ENCODE measurements around the gene WDR4.
"Not testable (repeated sequence)": the region's sequence is repeated elsewhere in the genome, so short reads cannot be mapped to it uniquely, and the experiment has no call there.

The WDR4 gene, protein sequence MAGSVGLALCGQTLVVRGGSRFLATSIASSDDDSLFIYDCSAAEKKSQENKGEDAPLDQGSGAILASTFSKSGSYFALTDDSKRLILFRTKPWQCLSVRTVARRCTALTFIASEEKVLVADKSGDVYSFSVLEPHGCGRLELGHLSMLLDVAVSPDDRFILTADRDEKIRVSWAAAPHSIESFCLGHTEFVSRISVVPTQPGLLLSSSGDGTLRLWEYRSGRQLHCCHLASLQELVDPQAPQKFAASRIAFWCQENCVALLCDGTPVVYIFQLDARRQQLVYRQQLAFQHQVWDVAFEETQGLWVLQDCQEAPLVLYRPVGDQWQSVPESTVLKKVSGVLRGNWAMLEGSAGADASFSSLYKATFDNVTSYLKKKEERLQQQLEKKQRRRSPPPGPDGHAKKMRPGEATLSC

DNA sequence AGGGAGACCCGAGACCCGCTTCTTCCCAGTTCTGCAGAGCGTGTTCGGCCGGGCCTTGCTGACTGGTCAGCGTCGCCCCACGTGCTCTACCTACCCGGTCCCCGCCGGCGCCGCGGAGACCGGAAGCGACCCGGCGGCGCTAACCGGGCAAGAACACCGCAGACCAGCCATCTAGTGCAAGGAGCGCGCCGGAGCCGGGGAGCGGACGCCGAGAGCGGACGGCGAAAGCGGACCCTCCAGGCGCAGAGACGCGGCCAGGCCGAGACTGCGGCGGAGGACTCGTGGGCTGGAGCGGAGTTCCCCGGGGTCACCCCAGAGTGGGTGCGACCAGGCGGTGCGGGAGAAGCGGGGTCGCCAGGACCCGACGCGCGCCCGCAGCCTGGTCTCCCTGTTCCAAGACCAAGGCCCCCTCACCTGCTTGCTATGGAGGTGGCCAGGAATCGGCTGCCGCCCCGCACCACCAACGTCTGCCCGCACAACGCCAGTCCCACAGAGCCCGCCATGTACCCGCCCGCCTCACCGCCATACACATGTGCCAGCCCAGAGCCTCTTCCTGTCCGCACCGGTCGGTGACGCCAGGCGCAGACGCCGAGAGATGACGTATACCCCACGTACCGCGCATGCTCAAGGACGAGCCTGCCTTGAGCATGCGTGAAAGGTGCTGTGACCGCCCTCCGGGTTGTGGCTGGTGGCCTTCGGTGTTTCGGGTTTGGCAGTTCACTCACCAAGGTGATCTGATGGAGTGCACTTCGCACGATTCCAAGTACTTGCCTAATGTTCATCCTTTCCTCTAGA, at the start of gene WDR4:
Gene WDR4 (minus strand): TSS at position 547 of the 795 bp plus-strand sequence. CDS start 44 bp downstream, at position 503.
- DNase-seq, result peak; percentile 98

DNA sequence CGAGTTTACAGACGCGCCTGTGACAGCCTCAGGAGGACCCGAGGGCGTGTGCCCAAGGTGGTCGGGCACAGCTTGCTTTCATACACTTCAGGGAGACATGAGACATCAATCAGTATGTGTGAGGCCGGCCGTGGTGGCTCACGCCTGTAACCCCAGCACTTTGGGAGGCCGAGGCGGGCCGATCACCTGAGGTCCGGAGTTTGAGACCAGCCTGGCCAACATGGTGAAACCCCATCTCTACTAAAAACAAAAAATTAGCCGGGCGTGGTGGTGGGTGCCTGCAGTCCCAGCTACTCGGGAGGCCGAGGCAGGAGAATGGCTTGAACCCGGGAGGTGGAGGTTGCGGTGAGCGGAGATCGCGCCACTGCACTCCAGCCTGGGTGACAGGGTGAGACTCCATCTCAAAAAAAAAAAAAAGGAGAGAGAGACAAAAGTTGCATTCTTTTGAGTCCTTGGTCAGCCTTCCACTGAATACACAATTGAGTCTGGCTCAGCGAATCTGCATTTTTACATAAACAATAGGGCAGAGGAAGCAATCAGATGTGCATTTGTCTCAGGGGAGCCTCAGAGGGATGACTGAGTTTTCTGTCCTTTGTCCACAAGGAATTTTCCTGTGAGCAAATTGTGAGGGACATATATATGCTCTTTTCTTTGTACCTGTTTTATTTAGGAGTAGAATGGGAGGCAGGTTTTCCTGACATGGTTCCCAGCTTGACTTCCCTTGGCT, 48.3 kb upstream of the WDR4 start:
- not testable (repeated sequence) for DNase-seq

DNA sequence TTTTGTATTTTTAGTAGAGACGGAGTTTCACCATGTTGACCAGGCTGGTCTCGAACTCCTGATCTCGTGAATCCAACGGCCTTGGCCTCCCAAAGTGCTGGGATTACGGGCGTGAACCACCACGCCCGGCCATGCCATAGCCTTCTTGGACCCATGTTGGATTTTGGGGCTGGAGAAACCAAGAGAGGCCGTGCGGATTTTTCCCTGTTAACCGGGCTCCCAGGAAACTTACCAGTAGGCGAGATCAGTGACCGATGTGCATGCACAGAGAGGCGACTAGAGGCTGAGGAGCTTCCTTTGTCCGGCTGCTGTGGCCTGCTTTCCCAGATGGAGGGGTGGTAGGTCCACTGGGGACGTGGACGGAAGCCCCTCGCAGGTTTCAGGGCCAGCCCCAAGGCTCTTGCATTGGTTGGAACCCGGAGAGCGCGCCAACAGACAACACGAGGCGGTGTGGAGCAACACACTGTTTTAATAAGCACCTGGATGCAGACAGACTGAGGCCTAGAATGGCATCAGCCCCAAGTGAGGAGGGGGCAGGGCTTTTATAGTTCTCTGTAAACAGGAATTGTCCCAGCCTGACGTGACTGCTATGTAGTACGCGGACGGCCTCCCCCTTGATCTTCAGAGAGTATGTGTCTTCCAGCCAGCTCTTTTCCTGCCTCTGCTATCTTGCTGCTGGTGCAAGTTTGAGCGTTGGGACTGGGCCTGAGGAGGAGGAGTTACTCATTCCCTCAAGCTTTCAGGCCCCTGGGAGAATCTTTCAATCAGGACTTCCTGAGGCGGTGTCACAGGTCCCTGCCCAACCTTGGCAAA, 46.0 kb upstream of the WDR4 start, which contains the start of gene ERVH48-1:
Gene ERVH48-1 (minus strand): TSS at position 517 of the 813 bp plus-strand sequence. CDS start 6,624 bp downstream, outside the sequence.
- no peak for DNase-seq

DNA sequence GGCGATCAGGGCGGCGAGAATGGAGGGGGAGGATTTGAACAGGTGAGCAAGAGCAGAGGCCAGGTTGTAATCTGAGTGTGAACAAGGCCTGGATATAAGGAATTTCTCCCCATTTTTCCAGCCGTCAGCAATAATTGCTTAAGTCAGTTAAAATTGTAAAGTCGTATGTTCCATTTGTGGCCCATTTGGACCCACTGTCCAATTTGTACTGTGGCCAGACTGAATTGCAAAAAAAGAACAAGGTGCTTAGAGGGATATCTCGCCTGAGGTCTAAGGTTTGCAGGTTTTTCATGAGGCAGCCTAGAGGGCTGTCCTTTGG, 45.1 kb upstream of the WDR4 start:
- no peak for DNase-seq

DNA sequence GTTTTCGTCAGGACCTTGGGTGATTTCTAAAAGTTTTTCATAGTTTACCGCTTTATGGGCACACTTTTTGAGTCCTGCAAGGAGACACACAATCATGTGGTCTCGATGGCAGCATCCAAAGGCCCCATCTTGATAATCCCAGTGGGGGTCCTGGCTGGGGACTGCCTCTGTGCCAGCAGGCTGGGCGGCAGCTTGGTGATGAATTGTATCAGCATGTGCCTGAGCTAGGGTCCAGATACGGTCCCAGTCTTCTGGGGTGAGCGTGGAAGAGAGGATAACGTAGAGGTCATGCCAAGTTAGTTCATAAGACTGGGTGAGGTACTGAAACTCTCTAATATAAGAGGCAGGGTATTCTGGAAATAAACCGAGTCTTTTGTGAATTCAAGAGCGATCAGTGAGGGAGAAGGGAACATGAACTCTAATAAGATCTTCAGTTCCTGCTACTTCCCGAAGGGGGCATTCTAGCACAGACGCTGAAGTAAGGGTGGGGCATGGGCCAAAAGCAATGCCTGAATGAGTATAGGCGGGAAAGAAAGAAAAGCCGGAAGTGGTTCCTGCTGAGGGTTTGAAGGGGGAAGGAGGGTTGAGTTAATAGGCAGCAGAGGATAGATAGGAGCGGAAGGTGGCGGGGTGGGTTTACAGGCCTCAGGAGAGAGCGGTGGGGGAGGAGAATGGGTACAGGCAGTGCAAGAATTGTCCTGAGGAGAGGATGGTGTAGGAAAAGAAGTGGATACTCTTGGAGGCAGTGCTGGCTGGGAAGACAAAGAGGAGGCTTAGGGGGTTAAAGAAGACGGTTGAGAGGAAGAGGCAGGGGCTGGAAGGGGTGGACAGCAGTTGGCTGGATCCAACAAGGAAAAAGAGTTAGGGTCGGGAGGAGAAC, 44.5 kb upstream of the WDR4 start:
- peak; percentile 54 for DNase-seq

DNA sequence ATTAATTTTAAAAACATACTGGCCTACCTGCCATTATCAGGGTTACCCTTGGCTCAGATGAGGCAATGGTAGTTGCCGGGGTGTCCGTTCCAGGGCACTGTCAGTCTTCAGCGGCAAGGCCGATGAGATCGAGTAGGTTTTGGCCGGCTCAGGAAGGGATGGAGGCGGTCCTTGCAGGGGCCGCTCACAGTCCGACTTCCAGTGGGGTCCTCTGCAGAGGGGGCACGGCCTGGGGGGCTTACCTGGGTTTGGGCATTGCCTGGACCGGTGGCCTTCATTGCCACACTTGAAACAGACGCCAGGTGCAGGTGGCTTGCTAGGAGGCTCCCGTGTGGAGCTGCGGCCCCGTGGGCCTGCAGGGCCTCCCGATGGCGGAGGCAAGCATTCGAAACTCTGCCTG, 43.6 kb upstream of the WDR4 start:
- DNase-seq, result no peak

DNA sequence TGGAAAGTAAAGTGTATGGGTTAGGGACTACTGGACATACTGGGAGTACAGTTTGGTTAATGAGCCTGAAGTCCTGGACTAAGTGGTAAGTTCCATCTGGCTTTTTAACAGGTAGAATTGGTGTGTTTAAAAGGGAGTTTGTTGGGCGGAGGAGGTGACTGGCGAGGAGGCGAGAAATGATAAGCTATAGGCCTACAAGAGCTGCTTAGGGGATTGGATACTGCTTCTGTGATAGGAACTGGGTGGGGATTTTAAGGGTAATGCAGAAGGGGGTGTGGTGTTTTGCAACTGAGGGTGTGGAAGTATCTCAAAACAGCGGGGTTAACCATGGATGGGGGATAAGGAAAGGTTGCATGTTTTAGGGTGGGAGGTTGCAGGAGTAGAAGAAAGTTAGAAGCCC, 42.6 kb upstream of the WDR4 start:
- DNase-seq, result no peak

DNA sequence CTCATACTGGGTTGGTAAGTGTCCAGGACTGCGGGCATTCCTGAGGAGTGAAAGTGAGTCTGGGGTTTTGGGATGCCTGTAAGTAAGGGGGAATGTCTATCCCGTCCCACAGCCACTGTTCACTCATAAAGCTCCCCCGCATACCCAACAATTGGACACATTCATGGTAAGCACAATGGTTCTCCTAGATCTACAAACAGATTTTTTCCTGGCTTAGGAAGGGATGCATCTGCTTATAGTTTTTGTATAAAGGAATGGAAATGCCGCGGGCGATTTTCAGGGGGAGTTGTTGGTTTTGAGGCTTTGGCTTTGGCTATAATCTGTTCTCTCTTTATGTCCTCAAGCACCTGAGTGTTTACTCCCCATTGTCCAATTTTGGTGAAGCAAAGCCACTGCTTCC, 39.0 kb upstream of the WDR4 start:
- no peak for DNase-seq

DNA sequence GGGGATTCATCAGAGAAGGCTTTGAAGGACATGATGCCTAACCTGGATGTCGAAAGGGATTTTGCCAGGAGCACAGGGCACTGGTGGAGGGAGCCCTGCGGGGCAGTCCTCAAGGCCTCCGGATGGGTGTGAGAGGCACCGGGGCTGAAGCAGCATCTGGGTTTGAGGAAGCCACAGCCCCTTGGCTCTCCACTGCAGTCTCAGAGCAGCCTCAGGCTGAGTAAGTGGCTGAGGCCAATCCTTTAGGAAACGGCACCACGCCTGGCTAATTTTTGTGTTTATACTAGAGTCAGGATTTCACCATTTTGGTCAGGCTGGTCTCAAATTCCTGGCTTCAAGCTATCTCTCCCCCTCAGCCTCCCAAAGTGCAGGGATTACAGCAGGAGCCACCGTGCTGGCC, 34.1 kb upstream of the WDR4 start:
- DNase-seq, result no peak

DNA sequence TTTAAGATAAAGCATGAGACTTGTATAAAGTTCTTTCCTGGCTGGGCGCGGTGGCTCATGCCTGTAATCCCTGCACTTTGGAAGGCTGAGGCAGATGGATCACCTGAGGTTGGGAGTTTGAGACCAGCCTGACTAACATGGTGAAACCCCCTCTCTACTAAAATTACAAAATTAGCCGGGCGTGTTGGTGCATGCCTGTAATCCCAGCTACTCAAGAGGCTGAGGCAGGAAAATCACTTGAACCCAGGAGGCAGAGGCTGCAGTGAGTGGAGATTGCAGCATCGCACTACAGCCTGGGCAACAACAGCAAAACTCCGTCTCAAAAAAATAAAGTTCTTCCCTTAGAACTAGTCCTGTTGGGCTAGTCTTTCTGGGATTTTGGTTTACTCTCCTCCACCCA, 32.6 kb upstream of the WDR4 start:
- not testable (repeated sequence) for DNase-seq

DNA sequence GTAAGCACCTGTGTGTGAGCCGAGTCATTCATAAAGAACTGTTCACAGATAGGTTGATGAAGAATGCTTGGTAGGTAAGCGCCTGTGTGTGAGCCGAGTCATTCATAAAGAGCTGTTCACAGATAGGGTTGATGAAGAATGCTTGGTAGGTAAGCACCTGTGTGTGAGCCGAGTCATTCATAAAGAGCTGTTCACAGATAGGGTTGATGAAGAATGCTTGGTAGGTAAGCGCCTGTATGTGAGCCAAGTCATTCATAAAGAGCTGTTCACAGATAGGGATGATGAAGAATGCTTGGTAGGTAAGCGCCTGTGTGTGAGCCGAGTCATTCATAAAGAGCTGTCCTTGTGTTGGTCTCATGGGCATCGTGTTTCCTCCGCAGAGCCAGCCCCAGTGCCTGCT, 29.1 kb upstream of the WDR4 start:
- DNase-seq, result not testable (repeated sequence)

DNA sequence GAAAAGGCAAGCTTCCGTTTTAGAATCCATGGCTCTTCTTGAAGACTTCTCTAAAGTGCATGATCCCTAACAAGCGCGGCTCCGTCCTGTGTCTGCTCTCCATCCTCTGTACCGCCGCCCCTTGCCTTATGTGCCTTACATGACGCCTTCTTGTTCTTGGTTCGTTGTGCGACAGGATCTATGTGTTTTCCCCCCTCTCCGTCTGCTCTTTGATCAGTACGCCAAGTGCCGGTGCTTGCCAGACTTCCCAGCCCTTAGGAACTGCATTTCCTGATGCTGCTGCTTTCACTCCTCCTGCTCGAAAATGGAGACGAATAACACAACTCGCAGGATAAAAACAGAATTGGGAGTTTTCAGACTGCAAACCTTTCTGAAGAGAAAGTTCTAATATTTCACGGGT, 26.9 kb upstream of the WDR4 start:
- DNase-seq, result no peak

DNA sequence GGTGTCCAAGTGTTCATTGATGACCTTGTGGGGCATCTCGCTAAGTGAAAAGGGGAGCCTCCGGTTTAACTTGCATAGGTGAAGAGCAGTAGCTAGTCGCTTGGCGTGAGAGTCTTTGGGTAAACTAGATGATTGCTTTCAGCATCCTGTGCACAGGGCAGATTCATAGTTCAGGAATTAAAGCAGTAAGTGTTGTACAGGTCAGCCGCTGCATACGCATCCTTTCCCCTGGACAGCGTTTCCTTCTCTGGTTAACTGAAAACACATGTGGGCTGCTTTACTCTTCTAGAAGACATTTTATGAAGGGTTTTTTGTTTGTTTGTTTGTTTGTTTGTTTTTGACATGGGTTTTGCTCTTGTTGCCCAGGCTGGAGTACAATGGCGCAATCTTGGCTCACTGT, 25.9 kb upstream of the WDR4 start:
- no peak for DNase-seq

DNA sequence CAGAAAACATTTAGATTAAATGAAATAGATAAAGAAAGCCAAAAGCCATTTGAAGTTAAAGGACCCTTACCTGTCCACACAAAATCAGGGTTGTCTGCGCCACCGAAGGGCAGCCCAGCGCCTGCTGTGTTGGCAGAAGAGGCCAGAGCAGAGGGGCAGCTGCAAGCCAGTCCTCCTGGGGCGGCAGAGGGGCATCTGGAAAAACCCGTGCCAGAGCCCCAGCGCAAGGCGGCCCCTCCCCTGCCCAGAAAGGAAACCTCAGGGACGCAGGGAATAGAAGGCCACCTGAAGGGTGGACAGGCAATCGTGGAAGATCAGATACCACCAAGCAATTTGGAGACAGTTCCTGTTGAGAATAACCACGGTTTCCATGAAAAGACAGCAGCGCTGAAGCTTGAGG, 24.5 kb upstream of the WDR4 start:
- DNase-seq, result no peak

DNA sequence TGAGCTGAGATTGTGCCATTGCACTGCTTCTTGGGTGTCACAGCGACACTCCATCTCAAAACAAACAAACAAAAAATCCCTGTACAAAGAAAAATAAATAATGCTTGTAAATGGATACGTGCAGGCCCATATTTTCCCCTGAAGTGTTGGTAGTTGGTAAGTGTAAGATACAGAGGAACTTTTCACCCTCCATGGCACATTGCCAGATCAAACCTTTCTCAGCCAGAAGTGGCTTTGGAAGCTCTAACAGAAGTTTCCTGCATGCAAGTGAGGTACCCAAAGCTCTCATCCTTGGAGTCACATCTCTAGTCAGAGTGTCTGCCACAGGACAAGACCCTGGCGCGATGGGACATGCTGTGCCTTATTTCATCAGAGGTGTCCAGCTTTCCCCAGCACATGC, 21.1 kb upstream of the WDR4 start:
- DNase-seq, result no peak

DNA sequence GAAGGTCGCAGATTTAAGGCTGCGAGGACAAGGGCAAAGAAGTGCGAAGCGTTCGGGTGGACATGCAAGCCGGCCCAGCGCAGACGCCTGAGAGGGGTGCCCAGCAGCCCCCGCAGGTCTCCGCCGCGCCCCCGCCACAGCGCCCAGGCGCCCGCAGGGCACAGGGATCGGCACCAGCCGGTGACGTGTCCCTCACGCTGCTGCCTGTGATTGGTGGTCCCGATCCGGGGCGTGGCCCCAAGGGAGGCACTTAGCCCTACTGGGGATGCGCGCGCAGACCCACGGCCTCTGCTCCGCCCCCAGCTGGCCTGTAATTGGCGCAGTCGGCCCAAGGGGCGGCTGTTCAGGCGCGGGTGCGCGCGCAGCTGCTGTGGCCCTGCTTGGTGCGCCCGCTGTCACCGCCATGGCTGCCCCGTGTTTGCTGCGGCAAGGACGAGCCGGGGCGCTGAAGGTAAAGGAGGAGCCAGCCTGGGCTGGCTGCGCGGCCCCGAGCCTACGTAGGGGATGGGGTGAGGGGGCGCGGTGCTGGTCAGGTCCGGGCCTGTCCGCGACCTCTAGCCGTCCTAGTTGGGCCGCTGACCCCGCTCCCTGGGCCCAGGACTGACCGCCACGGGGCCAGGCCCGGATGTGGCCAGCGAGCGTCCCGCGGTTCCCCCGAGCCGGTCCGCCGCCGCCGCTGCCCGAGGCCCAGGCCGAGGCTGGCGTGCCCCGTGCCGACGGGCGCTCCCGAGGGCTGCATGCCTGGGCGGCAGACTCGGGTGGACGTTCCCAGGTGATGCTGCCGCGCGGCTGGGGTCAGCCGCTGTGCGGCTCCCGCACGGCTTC, 13.8 kb upstream of the WDR4 start, which contains the start of gene NDUFV3:
Gene NDUFV3 (plus strand): TSS at position 379 of the 825 bp plus-strand sequence. CDS start 25 bp downstream, at position 404.
- peak; percentile 99 for DNase-seq

DNA sequence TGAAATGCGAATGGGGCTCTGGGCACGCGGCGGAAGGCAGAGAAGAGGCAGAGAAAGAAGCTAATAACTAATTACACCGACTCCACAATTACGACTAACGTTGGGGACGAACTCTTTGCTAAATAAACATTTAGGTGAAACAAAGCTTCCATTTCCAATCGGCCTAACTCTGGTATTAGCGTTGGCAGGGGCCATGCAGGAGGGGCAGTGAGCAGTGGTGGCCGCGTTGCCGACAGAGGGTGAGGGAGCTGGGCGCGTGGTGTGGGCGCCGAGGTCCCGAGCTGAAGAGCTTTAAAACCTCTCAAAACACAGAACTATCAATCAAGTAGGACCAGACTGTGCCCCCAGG, 13.2 kb upstream of the WDR4 start:
- no peak for DNase-seq

DNA sequence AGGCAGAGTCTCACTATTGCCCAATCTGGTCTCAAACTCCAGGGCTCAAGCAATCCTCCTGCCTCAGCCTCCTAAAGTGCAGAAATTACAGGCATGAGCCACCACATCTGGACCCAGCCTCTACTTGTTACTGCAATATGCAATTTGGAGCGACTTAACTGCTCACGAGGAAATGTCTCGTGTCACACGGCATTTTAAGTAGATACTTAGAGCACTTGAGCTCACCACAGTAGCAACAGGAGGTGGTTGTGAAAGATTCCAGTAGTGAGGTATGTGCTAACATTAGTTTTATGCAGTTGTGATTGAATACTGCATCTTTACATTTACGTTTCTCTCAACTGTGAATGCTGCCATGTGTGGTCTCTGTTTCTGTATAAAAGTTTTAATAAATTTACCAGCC, 8.0 kb upstream of the WDR4 start:
- DNase-seq, result no peak

DNA sequence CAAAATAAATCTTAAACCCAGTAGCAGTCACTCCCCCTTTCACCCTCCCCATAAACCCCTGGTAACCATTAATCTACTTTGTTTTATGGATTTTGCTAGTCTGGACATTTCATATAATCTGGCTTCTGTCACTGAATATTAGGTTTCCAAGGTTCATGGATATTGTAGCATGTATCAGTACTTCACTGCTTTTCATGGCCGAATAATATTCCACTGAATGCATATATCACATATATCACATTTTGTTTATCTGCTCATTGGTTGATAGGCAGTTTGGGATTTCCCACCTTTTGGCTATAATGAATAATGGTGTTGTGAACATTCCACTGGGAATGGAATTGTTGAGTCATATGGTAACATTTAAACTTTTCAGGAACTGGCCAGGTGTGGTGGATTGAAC, 4.6 kb upstream of the WDR4 start:
- no peak for DNase-seq

DNA sequence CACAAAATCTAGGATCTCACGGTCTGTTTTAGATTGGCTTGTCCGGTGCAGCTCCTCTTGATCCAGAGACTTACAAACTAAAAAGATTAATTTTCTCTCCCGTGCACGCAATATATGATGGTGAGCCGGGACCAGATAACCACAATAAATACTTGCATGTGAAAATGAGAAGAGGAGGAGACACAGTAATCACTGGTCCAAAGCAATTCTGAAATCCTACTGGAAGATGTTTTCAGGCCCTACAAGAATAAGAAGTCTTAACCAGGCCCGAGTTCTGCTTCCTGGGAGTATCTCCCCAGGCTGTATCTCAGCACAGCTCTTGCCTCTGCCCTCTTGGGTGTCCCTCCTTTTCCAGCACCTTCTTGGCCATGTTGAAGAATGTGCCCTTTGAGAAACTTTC, 1.0 kb upstream of the WDR4 start:
- DNase-seq, result no peak

DNA sequence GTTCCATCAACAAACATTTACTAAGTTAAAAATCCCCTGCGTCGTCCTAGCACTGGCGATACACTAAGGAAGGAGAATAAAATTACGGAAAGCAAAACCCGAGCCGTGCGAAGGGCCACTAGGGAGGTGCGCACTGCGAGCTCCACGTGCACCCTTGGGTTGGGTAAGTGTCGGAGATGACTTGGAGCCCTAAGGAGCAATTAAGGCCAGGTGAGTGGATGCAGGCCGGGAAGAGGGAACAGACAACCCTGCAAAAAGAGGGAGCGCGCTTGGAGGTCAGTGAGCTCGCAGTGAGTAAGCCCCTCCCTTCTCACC, 704 bp downstream of the WDR4 start:
- no peak for DNase-seq
